ENCODE data around the gene LEPR.

The LEPR gene

DNA sequence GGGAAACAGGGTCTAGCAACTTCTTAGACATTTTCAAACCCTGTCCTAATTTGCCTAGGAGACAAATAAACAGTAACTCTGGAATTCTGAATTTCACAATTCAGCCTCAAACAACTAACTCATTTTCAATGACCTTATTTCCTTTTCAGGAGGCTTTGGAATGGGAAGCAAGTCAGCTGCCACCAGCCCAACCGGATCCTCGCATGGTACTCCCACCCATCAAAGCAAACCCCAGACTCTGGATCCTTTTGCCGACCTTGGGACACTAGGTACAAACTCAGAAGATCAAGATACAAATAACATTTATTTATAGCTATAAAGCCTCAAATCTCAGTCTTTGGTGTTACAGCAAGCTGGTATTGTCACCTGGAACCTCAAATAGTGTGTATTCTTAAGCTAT lies 18.9 kb upstream of the LEPR start:
- no peaks in the 10 kb centered on the region for H4K20me1 ChIP-seq (ENCODE audit: insufficient read depth, low read length)
- no peak overlapping the region for H3K9ac ChIP-seq (ENCODE audit: low read length)
- H3K36me3 ChIP-seq (ENCODE audit: insufficient read depth, low read length) = no peaks in the 10 kb centered on the region
- no peaks in the 10 kb centered on the region for H3K27me3 ChIP-seq (ENCODE audit: insufficient read depth, low read length)
- H3K79me2 ChIP-seq (ENCODE audit: insufficient read depth, low read length) = no peaks in the 10 kb centered on the region
- H3K9me2 ChIP-seq (ENCODE audit: low read depth, low read length) = no peaks in the 10 kb centered on the region
- H3K4me3 ChIP-seq (ENCODE audit: low read depth, low read length, poor library complexity, severe bottlenecking) = no peak overlapping the region
- TF ChIP-seq EZH2 (IDR thresholded peaks at IDR 0.05; ENCODE audit: borderline replicate concordance, low read length) = no peak
- TF ChIP-seq, protein P1, sequence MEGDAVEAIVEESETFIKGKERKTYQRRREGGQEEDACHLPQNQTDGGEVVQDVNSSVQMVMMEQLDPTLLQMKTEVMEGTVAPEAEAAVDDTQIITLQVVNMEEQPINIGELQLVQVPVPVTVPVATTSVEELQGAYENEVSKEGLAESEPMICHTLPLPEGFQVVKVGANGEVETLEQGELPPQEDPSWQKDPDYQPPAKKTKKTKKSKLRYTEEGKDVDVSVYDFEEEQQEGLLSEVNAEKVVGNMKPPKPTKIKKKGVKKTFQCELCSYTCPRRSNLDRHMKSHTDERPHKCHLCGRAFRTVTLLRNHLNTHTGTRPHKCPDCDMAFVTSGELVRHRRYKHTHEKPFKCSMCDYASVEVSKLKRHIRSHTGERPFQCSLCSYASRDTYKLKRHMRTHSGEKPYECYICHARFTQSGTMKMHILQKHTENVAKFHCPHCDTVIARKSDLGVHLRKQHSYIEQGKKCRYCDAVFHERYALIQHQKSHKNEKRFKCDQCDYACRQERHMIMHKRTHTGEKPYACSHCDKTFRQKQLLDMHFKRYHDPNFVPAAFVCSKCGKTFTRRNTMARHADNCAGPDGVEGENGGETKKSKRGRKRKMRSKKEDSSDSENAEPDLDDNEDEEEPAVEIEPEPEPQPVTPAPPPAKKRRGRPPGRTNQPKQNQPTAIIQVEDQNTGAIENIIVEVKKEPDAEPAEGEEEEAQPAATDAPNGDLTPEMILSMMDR (IDR thresholded peaks at IDR 0.05; ENCODE audit: low read length) = no peak
- H3K27ac ChIP-seq (ENCODE audit: low read depth, low read length, poor library complexity, severe bottlenecking) = no peak overlapping the region
- no peak overlapping the region for H3K4me2 ChIP-seq (ENCODE audit: low read length)
- no peaks in the 10 kb centered on the region for H3F3A ChIP-seq (ENCODE audit: insufficient read depth, low read length)
- H3K4me1 ChIP-seq (ENCODE audit: insufficient read depth, low read length, severe bottlenecking) = no peaks in the 10 kb centered on the region
- no peak overlapping the region for H2AFZ ChIP-seq (ENCODE audit: low read length)
- no peaks in the 10 kb centered on the region for H3K9me3 ChIP-seq (ENCODE audit: low read length)

DNA sequence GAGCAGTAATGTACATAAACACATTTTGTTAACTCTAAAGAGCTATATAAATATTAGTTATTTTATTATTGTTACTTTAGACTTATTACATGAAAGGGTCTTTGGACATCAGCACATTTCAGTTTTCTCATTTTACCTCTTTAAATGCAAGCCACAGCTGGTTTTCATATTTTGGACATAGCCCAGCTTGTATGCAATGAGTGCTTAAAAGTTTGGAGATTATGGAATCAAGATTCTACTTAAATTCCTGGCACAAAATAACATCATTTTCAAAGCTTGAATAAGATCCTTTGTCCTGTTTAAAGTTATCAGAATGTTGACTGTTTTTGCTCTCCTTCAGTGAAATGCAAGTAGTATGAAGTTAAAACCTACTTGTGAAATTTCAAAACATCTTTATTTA lies 15.5 kb upstream of the LEPR start:
- H3K4me3 ChIP-seq (ENCODE audit: low read depth, low read length, poor library complexity, severe bottlenecking) = no peak overlapping the region
- H3K79me2 ChIP-seq (ENCODE audit: insufficient read depth, low read length) = no peaks in the 10 kb centered on the region
- no peaks in the 10 kb centered on the region for H3F3A ChIP-seq (ENCODE audit: insufficient read depth, low read length)
- H3K36me3 ChIP-seq (ENCODE audit: insufficient read depth, low read length) = no peaks in the 10 kb centered on the region
- no peak overlapping the region for H3K27ac ChIP-seq (ENCODE audit: low read depth, low read length, poor library complexity, severe bottlenecking)
- no peaks in the 10 kb centered on the region for H3K9me2 ChIP-seq (ENCODE audit: low read depth, low read length)
- H3K9ac ChIP-seq (ENCODE audit: low read length) = no peak overlapping the region
- H3K4me2 ChIP-seq (ENCODE audit: low read length) = no peak overlapping the region
- H4K20me1 ChIP-seq (ENCODE audit: insufficient read depth, low read length) = no peaks in the 10 kb centered on the region
- no peaks in the 10 kb centered on the region for H3K4me1 ChIP-seq (ENCODE audit: insufficient read depth, low read length, severe bottlenecking)
- H3K27me3 ChIP-seq (ENCODE audit: insufficient read depth, low read length) = no peaks in the 10 kb centered on the region
- no peaks in the 10 kb centered on the region for H3K9me3 ChIP-seq (ENCODE audit: low read length)
- H2AFZ ChIP-seq (ENCODE audit: low read length) = no peak overlapping the region
- TF ChIP-seq EZH2 (IDR thresholded peaks at IDR 0.05; ENCODE audit: borderline replicate concordance, low read length) = no peak
- TF ChIP-seq, protein P1 (IDR thresholded peaks at IDR 0.05; ENCODE audit: low read length) = no peak

DNA sequence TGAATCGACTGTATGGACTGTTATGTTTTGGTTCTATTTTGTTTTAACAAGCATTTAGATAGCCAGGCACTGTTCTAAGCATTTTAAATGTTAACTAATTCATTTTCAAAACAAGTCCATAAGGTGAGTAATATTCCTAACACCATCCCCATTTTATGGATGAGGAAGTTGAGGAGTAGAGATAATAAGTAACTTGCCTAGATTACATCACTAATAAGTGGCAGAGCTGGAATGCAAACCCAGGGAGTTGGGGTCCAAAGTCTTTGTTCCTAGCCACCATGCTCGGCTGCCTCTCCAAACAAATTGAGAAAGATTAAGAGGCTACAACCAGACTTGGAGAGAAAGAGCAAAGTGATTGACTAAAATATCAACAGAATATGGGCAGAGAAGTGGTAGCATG lies 12.6 kb upstream of the LEPR start:
- no peaks in the 10 kb centered on the region for H3F3A ChIP-seq (ENCODE audit: insufficient read depth, low read length)
- H3K9me3 ChIP-seq (ENCODE audit: low read length) = no peaks in the 10 kb centered on the region
- H3K4me2 ChIP-seq (ENCODE audit: low read length) = no peak overlapping the region
- TF ChIP-seq, protein P1 (IDR thresholded peaks at IDR 0.05; ENCODE audit: low read length) = no peak
- H3K4me1 ChIP-seq (ENCODE audit: insufficient read depth, low read length, severe bottlenecking) = no peaks in the 10 kb centered on the region
- no peak overlapping the region for H3K27ac ChIP-seq (ENCODE audit: low read depth, low read length, poor library complexity, severe bottlenecking)
- no peak overlapping the region for H2AFZ ChIP-seq (ENCODE audit: low read length)
- no peaks in the 10 kb centered on the region for H4K20me1 ChIP-seq (ENCODE audit: insufficient read depth, low read length)
- H3K9ac ChIP-seq (ENCODE audit: low read length) = no peak overlapping the region
- no peak overlapping the region for H3K4me3 ChIP-seq (ENCODE audit: low read depth, low read length, poor library complexity, severe bottlenecking)
- no peaks in the 10 kb centered on the region for H3K79me2 ChIP-seq (ENCODE audit: insufficient read depth, low read length)
- no peaks in the 10 kb centered on the region for H3K9me2 ChIP-seq (ENCODE audit: low read depth, low read length)
- no peaks in the 10 kb centered on the region for H3K27me3 ChIP-seq (ENCODE audit: insufficient read depth, low read length)
- H3K36me3 ChIP-seq (ENCODE audit: insufficient read depth, low read length) = 0 out of 2 replicates have a peak, but pooled peaks cover 3% of the 10 kb centered on the region
